HG03097 (cell line): ENCODE results near the gene SEMA3B.
"Not testable (repeated sequence)": the region's sequence is repeated elsewhere in the genome, so short reads cannot be mapped to it uniquely, and the experiment has no call there.

ENCODE experiments used
- ATAC-seq: cut with Tn5 transposase; IDR thresholded peaks from one replicate; pipeline ENCODE4 v1.9.1; 2021; ENCODE audit not compliant: unreplicated experiment, low FRiP score

Gene SEMA3B

DNA sequence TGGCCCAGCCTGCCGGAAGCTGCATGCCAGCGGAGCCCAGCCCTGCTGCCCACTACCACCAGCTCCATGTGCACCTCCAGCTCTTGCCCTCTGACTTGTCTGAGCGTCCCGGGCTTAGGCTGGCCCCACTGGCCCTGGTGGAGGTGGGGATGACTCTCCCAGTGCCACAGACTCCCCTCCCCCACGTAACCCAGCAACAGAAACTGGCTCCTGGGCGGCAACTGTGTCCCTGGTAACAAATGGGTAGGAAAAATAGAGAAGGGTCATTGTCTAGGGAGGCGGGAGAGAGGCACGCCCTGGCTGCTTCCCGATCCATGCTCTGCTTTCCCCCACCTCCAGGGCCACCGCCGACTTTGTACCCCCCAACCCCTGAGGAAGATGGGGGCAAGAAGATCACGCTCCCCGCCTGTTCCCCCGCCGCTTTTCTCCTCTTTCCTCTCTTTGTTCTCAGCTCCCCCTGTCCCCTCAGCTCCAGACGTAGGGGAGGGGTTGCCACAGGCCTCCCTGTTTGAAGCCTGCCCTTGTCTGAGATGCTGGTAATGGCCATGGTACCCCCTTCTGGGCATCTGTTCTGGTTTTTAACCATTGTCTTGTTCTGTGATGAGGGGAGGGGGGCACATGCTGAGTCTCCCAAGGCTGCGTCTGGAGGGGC, 10.8 kb upstream of the SEMA3B start:
- no peak for ATAC-seq

DNA sequence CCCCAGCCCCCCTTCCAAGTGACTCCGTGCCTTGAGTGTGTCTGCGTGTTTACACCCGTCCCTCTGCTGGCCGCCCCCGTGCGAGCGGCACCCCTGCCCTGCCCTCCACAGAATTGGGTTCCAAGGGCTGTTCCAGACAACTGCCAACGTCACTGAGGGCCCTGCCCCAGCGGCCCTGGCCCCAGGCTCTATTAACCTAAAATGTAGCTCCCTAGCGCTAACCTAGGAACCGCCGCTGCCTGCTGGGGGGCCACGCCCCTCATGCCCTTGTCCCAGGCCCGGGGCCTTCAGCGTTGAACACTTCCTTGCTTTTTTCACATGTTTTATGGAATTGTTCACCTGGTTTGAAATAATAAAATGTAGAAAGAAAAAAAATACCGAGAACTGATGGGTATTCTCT, 10.0 kb upstream of the SEMA3B start:
- ATAC-seq = no peak

DNA sequence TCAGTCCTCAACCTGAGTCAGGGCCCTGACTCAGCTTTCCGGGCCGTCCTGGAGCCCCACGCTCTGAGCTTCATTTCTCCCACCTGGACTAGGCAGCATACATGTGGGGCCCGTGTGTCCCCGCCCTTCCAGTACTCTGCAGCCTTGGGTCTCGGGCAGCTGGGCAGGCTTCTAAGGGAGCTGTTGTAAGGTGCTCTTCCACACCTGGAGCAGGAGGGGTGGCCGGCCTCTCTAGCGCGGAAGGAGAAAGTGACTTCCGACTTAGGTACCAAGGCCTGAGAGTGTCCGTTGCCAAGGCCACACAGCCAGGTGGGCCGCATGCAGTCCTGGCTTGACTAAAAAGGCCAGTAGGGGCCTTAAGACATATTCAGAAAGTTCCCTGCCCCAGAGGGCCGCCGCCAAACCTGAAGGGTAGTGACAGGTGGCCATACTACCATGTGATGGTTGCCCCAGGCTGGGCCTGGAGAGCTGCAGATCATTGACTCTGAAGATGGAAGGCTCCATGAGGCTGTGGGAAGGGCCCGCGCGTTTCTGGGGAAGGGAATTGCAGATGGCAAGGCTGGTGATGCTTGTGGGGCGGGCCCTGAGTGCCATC, 9.4 kb upstream of the SEMA3B start:
- peak; percentile 11 for ATAC-seq

DNA sequence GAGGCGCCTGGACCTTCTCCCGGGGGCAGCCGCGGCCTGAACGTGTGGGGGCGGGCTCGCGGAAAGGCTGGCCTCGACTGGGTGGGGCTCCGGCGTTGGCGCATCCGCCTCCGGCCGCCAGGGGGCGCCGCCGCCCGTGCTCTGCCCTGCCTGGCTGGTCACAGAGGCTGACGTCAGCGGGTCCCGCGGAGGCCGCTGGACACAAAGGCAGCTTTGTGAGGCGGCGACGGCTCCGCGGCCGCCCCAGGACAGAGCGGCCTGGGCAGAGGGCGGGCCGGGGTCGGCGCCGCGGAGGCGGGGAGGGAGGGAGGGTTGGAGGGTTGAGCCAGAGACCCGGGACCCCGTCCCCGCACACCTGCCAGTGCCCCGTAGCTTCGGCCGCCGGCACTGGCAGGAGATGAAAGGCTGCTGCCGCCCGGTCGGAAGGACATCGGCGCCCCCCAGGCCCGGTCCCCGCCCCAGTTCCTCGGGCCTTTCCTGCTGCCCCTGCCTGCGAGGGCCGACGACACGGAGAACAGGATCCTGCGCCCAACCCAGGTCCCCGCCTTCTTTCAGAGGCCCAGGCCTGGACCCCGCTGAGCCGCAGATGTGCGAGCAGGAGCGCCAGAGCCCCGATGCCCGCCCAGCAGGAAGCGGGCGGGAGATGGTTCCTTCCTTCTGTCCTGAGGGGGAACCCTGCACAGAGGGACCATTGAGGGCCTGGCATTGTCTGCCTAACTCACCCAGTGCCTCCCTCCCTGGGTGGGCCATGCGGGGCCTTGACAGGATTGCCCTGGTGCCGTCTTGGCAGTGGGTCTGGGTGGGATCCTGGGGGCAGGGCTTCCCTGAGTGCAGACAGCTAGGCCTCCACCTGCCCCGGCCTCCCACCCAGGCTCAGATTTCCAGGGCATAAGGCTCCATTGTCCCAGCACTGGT, 8.7 kb upstream of the SEMA3B start:
- peak; percentile 81 for ATAC-seq

DNA sequence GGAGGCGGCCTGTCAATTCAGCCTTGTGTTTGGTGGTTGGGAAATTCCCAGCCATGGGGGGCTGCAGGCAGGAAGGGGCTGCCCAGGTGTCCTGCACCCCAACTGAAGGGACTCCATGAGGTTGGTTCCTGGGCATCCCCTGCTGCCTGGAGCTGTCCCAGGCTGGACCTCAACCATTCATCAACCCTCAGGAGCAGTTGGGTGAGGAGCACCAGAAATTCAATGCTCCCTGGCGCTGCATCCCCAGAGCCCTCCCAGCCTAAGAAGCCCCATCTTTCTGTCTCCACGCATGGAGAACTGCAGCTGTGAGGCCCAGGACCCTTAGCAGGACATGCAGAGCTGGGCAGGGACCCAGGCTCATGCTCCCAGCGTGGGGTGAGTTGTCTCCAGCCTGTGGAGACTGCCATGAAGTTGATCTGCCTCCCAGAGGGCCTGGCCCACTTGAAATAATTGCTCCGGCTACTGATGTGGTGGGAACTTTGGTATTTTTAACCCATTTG, 8.0 kb upstream of the SEMA3B start:
- no peak for ATAC-seq

DNA sequence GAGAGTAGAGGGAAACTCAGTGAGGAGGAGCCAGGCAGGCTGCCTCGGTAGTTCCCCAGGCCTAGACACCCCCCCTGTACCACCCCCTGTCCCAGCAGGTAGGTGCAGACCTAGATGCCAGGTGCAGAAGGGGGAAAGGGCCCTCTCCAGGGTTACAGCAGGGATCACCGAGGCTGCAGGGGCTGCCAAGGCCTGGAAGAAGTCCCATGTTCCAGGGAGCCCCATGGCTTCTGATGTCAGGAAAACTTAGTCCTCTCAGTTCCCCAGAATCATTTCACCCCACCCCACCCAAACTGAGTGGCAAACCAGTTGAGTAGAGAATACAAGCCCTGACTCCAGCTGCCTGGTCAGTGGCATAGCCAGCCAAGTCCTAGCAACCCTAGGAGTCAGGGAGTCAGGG, 7.4 kb upstream of the SEMA3B start:
- ATAC-seq = no peak

DNA sequence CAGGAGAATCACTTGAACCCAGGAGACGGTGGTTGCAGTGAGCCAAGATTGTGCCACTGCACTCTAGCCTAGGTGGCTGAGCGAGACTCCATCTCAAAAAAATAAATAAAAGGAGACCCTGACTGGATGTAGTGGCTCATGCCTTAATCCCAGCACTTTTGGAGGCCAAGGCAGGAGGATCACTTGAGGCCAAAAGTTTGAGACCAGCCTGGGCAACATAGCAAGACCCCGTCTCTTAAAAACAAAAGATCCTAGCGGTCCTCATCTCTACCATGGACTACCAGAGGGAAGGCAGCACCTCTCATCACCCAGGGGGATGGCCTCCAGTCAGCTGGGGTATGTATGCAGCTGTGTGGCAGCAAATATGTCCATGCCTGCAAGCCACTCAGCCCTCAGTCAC, 6.7 kb upstream of the SEMA3B start:
- ATAC-seq = not testable (repeated sequence)

DNA sequence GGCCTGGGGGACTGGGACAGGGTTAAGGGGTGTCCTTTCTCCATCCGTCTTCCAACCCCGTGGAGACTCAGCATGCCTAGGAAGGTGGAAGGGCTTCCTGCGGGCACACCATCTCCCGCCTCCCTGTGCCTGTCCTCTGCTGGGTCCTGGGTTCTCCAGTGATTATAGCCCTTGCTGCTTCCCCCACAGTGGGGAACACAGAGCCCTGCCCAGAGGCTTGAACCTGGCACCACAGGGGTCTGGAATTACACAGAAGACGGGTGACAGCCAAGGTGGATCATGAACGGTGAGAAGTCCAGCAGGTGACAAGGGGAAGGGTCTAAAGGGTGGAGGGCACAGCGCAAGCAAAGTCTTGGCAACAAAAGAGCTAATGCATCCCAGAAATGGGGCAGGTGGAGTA, 6.2 kb upstream of the SEMA3B start:
- ATAC-seq = no peak

DNA sequence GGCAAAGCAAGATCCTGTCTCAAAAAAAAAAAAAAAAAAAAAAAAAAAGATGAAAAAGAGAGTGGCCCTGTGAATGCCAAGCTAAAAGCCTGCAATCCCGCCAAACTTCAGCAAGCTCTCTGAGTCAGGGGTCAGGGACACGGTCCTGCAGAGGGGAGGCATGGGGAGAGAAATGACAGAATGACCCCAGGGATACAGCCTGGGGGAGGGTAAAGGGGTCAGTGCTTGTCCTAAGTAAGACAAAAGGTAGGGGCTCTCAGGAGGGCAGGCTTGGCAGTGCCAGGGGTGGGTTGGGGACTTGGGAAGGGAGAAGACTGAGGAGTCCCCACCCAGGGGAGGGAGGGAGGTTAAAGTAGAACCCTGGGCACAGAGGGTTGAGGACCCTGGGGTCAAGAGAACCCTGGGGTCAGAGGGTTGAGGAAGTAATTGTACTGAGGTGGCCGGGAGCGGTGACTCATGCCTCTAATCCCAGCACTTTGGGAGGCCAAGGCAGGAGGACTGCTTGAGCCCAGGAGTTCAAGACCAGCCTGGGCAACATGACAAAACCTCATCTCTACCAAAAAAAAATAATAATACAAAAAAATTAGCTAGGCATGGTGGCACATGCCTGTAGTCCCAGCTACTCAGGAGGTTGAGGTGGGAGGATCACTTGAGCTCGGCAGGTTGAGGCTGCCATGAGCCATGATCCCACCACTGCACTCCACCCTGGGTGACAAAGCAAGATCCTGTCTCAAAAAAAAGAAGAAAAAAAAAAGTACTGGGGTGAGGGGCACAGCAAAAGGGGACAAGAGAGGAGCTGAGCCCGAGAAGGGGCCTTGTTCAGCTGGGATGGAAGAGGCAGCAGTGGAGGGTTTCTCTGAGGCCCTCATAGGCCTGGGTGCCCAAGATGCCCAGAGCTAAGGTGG, 5.2 kb upstream of the SEMA3B start:
- ATAC-seq = no peak

DNA sequence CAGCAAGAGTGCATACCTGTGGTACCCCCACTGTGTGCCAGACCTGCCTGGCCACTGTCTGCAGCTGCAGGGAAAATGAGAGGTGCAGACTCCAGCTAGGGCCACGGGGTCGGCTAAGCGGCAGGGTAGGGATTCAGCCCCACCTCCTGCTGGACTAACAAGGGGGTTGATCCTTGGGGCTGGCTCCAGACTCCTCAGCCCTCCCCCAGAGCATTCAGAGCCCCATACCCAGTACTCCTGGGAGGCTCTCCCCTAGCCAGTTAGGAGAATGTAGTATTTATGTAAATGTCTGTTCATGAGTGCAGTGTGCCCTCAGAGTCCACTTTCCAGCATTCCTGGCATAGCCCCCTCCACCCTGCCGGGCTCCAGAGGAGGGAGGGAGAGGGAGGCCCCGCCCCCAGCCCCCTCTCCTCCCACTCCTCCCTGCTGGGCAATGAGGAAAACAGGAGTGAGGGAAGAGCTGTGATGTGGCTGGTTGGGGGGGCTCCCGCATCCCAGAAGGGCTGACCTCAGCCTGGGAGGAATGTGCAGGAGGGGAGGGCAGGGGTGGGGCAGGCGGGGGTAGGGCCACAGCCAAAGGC, 4.5 kb upstream of the SEMA3B start:
- no peak for ATAC-seq

DNA sequence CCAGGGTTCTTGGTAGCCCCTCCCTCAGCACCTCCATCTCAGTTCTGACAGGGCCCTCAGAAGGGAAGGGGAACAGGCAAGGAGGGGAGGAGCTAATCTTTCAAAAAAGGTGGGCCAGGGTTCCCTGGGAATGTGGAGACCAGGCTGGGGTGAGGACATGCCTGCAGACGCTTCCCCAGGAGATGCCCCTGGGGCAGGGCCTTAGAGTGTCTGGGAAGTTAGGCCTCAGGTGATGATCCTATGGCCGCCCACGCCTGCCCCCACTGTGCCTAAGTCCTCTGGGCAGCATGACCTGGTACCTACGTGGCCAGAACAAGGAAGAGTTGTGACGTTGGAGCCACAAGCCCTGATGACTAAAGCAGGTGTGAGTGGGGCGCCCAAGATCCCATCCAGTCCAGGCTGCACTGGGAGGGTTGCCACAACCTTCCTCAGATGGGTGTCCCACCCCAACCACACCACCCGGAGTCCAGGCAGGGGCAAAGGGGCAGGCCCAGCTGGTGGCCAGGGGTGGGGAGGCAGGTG, 3.9 kb upstream of the SEMA3B start:
- ATAC-seq = no peak

DNA sequence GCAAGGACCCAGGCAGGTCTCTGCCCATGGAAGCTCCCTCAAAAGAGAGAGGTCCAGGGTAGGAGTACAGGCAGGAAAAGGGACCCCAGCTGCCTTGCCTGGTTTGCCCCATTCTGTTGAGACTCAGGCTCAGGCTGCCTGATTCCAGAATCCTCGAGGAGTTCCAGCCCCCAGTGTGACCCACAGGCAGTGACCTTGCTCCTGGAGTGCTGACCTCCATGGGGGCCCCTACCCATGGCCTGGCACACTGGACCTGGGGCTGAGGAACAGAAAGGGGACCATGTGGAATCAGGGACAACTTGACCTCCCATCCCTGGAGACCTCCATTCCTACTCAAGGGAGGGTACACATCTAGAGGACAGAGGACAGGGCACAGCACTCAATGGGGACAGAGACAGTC, 3.4 kb upstream of the SEMA3B start:
- ATAC-seq = no peak

DNA sequence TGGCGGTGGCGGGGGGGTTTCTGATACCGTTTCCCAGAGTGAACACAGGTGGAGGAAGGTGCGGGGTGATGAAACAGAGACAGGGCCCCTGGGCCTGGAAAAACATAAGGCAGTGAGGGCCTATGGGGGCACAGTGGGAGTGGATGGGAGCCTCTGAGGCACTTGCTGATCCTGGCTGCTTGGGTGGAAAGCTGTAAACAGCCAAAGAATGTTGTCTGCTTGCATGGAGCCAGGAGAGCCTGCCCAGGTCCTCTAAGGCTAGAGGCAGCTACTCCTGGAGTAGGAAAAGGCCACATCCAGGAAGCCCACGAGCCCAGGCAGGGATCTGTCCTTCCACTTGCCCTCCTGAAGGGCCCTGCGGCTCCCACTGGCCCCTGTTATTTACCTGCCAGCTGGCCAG, 2.9 kb upstream of the SEMA3B start:
- no peak for ATAC-seq

DNA sequence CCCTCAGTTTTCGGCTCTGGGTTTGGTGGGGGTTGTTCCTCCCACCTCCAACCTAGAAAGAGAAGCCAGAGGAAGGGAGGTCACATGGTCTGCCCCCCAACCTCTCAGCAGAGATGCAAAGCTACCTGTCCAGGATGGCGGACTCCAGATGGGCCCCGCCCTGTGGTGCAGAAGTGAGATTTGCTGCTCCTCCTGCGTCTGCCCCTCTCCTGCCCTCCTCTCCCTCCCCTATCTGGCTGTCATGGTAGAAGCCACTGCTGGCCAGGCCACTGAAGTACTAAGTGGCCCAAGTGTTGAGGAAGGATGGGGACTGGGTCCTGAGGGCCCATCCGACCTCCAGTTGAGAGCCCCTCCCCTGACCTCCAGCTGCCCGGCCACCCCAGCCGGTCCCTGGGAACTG, 2.1 kb upstream of the SEMA3B start:
- ATAC-seq = no peak

DNA sequence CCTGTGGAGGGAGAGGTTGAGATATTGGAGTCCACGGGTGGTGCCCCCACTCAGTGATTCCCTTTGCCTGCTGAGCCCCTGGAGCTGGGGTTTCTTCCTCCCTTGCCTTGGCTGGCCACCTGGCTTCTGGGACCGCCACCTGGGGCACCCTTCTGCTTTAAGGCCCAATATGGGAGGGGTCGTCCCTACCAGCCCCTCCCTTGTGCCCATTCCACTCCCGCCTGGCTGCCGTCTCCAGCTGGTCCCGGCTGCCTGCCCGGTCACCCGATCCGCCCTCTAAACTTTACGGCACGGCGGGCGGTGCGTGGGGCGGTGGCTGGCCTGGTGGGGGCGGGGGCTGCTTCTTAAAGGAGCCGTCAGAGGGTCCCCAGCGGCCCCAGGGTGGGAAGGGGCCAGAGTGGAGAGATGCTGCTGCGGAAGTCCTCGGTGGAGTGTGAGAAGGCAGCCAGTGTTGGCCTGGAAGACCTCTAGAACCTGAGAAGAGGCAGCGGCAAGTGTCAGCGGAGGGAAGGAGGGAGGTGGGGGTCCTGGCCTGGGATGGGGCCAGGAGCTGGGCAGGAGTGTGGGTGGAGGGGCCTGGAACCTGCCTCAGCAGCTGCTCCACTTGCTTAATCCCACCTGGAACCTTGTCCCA, 1.6 kb upstream of the SEMA3B start:
- ATAC-seq = no peak

DNA sequence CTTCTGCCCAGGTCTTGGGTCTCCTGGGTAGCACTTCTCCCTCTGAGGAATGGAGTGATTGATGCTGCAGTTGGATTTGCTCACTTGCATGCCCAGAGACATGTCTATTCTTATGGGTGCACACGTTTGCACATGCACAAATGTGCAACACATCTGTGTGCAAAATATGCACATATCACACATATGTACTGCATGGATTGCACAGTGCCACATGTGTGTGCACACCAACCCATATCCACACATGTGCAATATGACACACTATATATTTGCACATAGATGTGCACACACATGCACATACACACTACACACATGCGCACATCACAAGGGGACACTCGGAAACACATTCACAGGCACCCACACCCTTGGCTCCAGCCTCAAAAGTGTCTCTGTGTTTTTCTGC, 671 bp upstream of the SEMA3B start:
- no peak for ATAC-seq

DNA sequence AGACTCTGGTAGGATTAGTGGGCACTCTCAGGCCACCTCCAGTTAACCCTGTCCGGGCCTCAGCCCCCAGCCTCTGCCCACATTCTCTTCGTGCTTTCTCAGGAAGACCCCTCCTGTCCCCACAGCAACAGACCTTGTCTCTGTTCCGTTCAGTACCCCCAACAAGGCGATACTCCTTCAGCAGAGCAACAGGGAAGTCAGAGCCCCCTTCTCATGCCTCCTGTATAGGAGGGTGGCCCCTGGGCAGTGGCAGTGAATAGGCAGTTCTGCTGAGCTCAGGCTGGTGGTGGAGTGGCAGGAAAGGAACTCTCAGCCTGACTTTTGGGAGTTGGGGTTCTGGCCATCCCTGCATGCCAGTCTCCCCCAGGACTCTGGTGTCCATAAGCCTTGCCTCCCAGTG, 513 bp downstream of the SEMA3B start:
- no peak for ATAC-seq

DNA sequence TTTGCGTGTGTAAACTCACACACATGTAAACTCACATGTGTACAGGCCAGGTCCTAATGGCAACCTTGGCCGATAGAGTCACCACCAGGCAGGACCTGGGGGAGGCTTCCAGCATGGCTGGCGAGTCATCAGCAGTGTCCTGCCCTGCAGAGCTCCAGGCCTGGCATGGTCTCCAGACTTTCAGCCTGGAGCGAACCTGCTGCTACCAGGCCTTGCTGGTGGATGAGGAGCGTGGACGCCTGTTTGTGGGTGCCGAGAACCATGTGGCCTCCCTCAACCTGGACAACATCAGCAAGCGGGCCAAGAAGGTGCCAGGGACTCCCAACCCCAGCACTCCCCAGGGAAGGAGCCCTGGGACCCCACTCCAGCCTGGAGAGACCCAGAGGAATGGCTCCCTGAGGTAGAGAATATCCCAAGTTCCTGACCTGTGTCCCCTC, 1.0 kb downstream of the SEMA3B start:
- no peak for ATAC-seq

DNA sequence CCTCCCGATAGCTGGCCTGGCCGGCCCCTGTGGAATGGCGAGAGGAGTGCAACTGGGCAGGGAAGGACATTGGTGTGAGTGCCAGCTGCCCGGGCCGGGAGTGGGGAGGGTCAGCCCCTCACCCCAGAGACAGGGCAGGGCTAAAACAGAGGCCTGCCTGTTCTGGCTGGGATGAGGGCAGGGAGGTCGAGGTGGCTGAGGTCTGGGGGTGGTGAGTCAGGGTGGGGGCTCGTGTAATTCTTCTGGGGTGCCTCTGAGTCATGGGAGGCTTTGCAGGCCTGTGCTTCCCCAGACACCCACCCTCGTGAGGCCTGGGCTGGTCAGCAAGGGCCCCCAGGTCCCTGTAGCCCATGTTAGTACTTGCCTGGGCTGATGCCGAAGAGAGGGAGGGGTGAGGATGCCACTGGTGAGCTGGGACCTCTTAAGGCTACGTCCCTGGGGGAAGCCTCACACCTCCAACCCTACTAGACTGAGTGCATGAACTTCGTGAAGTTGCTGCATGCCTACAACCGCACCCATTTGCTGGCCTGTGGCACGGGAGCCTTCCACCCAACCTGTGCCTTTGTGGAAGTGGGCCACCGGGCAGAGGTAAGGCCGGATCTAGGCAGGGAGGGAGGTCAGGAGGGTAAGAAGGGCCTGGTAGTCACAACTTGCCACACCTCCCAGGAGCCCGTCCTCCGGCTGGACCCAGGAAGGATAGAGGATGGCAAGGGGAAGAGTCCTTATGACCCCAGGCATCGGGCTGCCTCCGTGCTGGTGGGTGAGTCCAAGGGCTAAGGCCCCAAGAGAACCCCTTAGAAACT, 1.7 kb downstream of the SEMA3B start:
- ATAC-seq = no peak
